GM12865 (cell line): Measurements from ENCODE around the gene UBASH3B.

Source experiments
- DNase-seq: peaks from one replicate; pipeline ENCODE4 v3.0.0; 2010; ENCODE audit warnings: low read depth
- H3K4me3 ChIP-seq: 2 replicates; pipeline ENCODE4 v1.5.1; 2011; ENCODE audit warnings: mild to moderate bottlenecking, low read depth, low read length, control low read depth
- CTCF ChIP-seq: IDR thresholded peaks from 2 replicates; pipeline ENCODE4 v1.5.1; 2011; ENCODE audit warnings: low read length, control low read depth, low read depth, inconsistent platforms; ENCODE audit not compliant: insufficient read depth; ENCODE audit errors: missing control alignments

UBASH3B gene

GRCh38 chr11:122665861-122666260 is 10.3 kb downstream of the UBASH3B start:
- no peak for DNase-seq
- TF ChIP-seq CTCF, result no peak
- H3K4me3 ChIP-seq, result no peak overlapping the region

- TF ChIP-seq CTCF, result no peak
Measured at GRCh38 chr11:122666743-122667142, 11.2 kb downstream of the UBASH3B start.

GRCh38 chr11:122668562-122669090 is 13.1 kb downstream of the UBASH3B start:
- TF ChIP-seq CTCF, result no peak
- peak; percentile 19 for DNase-seq
- H3K4me3 ChIP-seq, result no peak overlapping the region

More at GRCh38 chr11:122666743-122667142, 11.2 kb downstream of the UBASH3B start:
- no peak overlapping the region for H3K4me3 ChIP-seq
- no peak for DNase-seq

- no peak for TF ChIP-seq CTCF
- H3K4me3 ChIP-seq, result no peak overlapping the region
- DNase-seq, result no peak
Measured at GRCh38 chr11:122670131-122670530, 14.6 kb downstream of the UBASH3B start.

GRCh38 chr11:122671400-122671891 is 15.9 kb downstream of the UBASH3B start:
- DNase-seq, result no peak
- no peak for TF ChIP-seq CTCF
- no peak overlapping the region for H3K4me3 ChIP-seq

- TF ChIP-seq CTCF, result no peak
- no peak overlapping the region for H3K4me3 ChIP-seq
- DNase-seq, result no peak
Measured at GRCh38 chr11:122672892-122673291, 17.4 kb downstream of the UBASH3B start.

GRCh38 chr11:122673701-122674100 is 18.2 kb downstream of the UBASH3B start:
- no peak for DNase-seq
- no peak overlapping the region for H3K4me3 ChIP-seq
- TF ChIP-seq CTCF, result no peak
